ENCODE results near the gene ZNRF4. TPM values are rescaled to one million over a fixed set of nuclear protein-coding genes. Genes with fewer than 3 reads are reported as not detected.

ZNRF4 gene
- total and polyA plus RNA-seq, 9 of the 15 experiments (the other 6 are each of a cell fraction or from before 2014, with no cell fraction given): not detected

- Histone ChIP-seq H3K27me3 (ENCODE audit: control insufficient read depth in 2 of 2, insufficient read depth in 2 of 2, low read length in 2 of 2) (peaks cover 24 to 66% of the 10 kb centered on the region in 2 experiments), H3K4me2 (ENCODE audit: insufficient read depth, low read length) (no peak overlapping the region), H2AFZ (ENCODE audit: low read depth, low read length) (no peak overlapping the region), H3K9me1 (ENCODE audit: control insufficient read depth, insufficient read depth, low read length) (no peaks in the 10 kb centered on the region), H3K9ac (ENCODE audit: insufficient read depth in 1 of 2, low read depth in 2 of 2, low read length in 2 of 2) (no peak overlapping the region), H3K4me3 (no peak overlapping the region), H3K4me1 (replicated peaks in 1 of 2; ENCODE audit: control insufficient read depth in 2 of 2, insufficient read depth in 2 of 2, low read length in 2 of 2) (peaks cover 0 to 4% of the 10 kb centered on the region in 2 experiments; a peak in 2 of 5 replicates), H3K27ac (ENCODE audit: extremely low read depth, low read depth, low read length) (no peak overlapping the region), H3K36me3 (ENCODE audit: control insufficient read depth, insufficient read depth, low read length) (no peaks in the 10 kb centered on the region), H3K79me2 (ENCODE audit: control insufficient read depth, insufficient read depth, low read length) (no peaks in the 10 kb centered on the region), H4K20me1 (replicated peaks; ENCODE audit: control insufficient read depth, insufficient read depth, low read length) (0 out of 2 replicates have a peak, but pooled peaks cover 4% of the 10 kb centered on the region), H3K9me3 (replicated peaks; ENCODE audit: control insufficient read depth, insufficient read depth, low read depth, low read length) (no peaks in the 10 kb centered on the region)
- in situ Hi-C loops (cut with MboI) (no loop called here), intact Hi-C loops (cut with micrococcal nuclease) (no loop called here)
- WGBS (ENCODE audit: insufficient coverage, low coverage, missing lambda C conversion rate): 13% methylated on average over 31 of the region's 31 CpGs
- CTCF ChIA-PET (ENCODE audit: low intra/inter-chr PET ratio): no interaction called here
- no peak for FAIRE-seq
- no peak for ATAC-seq
- no TSS peak for BruUV-seq (replicated peaks)
- TF ChIP-seq BCOR (IDR thresholded peaks at IDR 0.05): 0 out of 2 replicates have a peak, but pooled peaks have one; percentile 53
- peak; percentile 73 for TF ChIP-seq ZFP36 (IDR thresholded peaks at IDR 0.05; ENCODE audit: low read depth, low read length, partially characterized antibody)
- no peak for TF ChIP-seq ZNF592 (IDR thresholded peaks at IDR 0.05)
- no peak for TF ChIP-seq FOXK2 (conservative IDR thresholded peaks at IDR 0.05 in 1 of 2, IDR thresholded peaks at IDR 0.05 in 1 of 2; ENCODE audit: low read depth in 2 of 2)
- TF ChIP-seq RBM25 (IDR thresholded peaks at IDR 0.05; ENCODE audit: low read depth, low read length, severe bottlenecking): peak; percentile 52
- no peak for TF ChIP-seq ZNF311 (CRISPR knock-in tag; IDR thresholded peaks at IDR 0.05)
- TF ChIP-seq ZNF76 (CRISPR knock-in tag; IDR thresholded peaks at IDR 0.05; ENCODE audit: borderline replicate concordance): no peak
- TF ChIP-seq KDM1A (IDR thresholded peaks at IDR 0.05): peak in 1 of 2 experiments; percentile 42; a peak in 1 of 4 replicates
- TF ChIP-seq SAFB (IDR thresholded peaks at IDR 0.05; ENCODE audit: borderline replicate concordance, low read depth, low read length): no peak
- DNase-seq (ENCODE audit: extremely low read depth in 1 of 4, low spot score in 3 of 4): no peak
- POLR2A ChIA-PET: interaction anchor here (0.6 kb wide), 1 partner anchor 23 kb away, joined by 4 read pairs; no protein-coding TSS in a partner anchor
Observed at GRCh38 chr19:5492635-5493409, 37.6 kb downstream of the ZNRF4 start.
